HCT116 (cell line): Measurements from ENCODE around the gene BIRC6. TPM values are rescaled to one million over a fixed set of nuclear protein-coding genes. Genes with fewer than 3 reads are reported as not detected.

Source experiments
- ATAC-seq: fragments of 200-7000 bp; cut with Tn5 transposase; 2 replicates; pipeline ENCODE4 v1.9.1; 2020; ENCODE audit warnings: mild to moderate bottlenecking, moderate library complexity
- BruUV-seq: library from RNA; stranded (reverse); fragments of 400-500 nt; replicated peaks from 2 replicates; lab custom pipeline; 2021; lab: Mats Ljungman, UMichigan
- CTCF ChIA-PET: fragments of 300-600 bp; sonication (Branson Sonifier 250); formaldehyde crosslinking; loops from one replicate; lab custom pipeline; 2021; ENCODE audit warnings: antibody characterized with exemption; lab: Charles Lee
- POLR2A ChIA-PET: fragments of 300-600, 350-600 bp; sonication (Branson Sonifier 250); formaldehyde crosslinking; loops from one replicate; lab custom pipeline; 2021; ENCODE audit warnings: antibody characterized with exemption; lab: Charles Lee
- RAD21 ChIA-PET, 2 experiments: fragments of 300-600 bp; sonication (Branson Sonifier 250); formaldehyde crosslinking; loops; one replicate each; lab custom pipeline; 2023; ENCODE audit warnings: low total read pairs in 2 of 2; ENCODE audit not compliant: uncharacterized antibody in 2 of 2, unreplicated experiment in 2 of 2, low non-redundant PET in 1 of 2; lab: Charles Lee
- DNase-seq: peaks from one replicate; pipeline ENCODE4 v3.0.0-alpha.2; 2010; ENCODE audit warnings: low read depth, low spot score
- H2AFZ ChIP-seq: fragments of 200-600 bp; shearing (Covaris generic), sonication (generic); 2 replicates; pipeline ENCODE4 v1.6.1; 2017; ENCODE audit warnings: low read depth, mixed run types, mixed read lengths, antibody characterized with exemption, low read length; ENCODE audit not compliant: poor library complexity, severe bottlenecking
- H3K27ac ChIP-seq: 2 replicates; pipeline ENCODE4 v1.5.1; 2012; ENCODE audit warnings: low read depth, low read length
- H3K27me3 ChIP-seq: fragments of 200-600 bp; sonication (generic); 2 replicates; pipeline ENCODE4 v1.6.1; 2016; ENCODE audit warnings: mixed run types, low read length, mixed read lengths; ENCODE audit not compliant: insufficient read depth
- H3K36me3 ChIP-seq, 2 experiments: fragments of 200-500 bp in 1 of 2; fragments of 200-600 bp in 1 of 2; sonication (Bioruptor generic) in 1 of 2; sonication (generic) in 1 of 2; 2 replicates each; pipeline versions ENCODE4 v1.5.1 to v1.6.1; 2014 to 2016; ENCODE audit warnings: low read length in 2 of 2, inconsistent platforms in 1 of 2, mixed read lengths in 1 of 2, mixed run types in 1 of 2; ENCODE audit not compliant: insufficient read depth in 2 of 2, control insufficient read depth in 1 of 2
- H3K4me1 ChIP-seq, 2 experiments: fragments of 200-600 bp in 1 of 2; sonication (generic) in 1 of 2; 2 replicates each; pipeline versions ENCODE4 v1.5.1 to v1.6.1; 2012 to 2017; ENCODE audit warnings: low read length in 2 of 2, inconsistent platforms in 1 of 2, mild to moderate bottlenecking in 1 of 2, mixed read lengths in 1 of 2, mixed run types in 1 of 2, moderate library complexity in 1 of 2; ENCODE audit not compliant: insufficient read depth in 2 of 2, control insufficient read depth in 1 of 2
- H3K4me2 ChIP-seq: fragments of 200-600 bp; sonication (generic); 2 replicates; pipeline ENCODE4 v1.6.1; 2017; ENCODE audit warnings: mixed run types, low read length, mixed read lengths
- H3K4me3 ChIP-seq, 2 experiments: fragments of 200-600 bp in 1 of 2; sonication (generic) in 1 of 2; replicated peaks in 1 of 2; 2 replicates each; pipeline ENCODE4 v1.5.1; 2011 to 2016; ENCODE audit warnings: low read length in 2 of 2, control low read depth in 1 of 2, low read depth in 1 of 2, mild to moderate bottlenecking in 1 of 2, mixed read lengths in 1 of 2, mixed run types in 1 of 2
- H3K79me2 ChIP-seq: fragments of 200-600 bp; sonication (generic); 2 replicates; pipeline ENCODE4 v1.6.1; 2017; ENCODE audit warnings: mild to moderate bottlenecking, mixed run types, low read length, moderate library complexity, mixed read lengths; ENCODE audit not compliant: insufficient read depth
- H3K9ac ChIP-seq: fragments of 200-600 bp; sonication (generic); 2 replicates; pipeline ENCODE4 v1.6.1; 2016; ENCODE audit warnings: low read length, mixed read lengths
- H3K9me2 ChIP-seq: fragments of 200-600 bp; sonication (generic), shearing (Covaris generic); 2 replicates; pipeline ENCODE4 v1.6.1; 2017; ENCODE audit warnings: mixed run types, mild to moderate bottlenecking, moderate library complexity; ENCODE audit not compliant: insufficient read depth
- H3K9me3 ChIP-seq, 2 experiments: fragments of 200-500 bp in 1 of 2; fragments of 200-600 bp in 1 of 2; sonication (Bioruptor generic) in 1 of 2; sonication (generic) in 1 of 2; 2 replicates each; pipeline ENCODE4 v1.6.1; 2014 to 2017; ENCODE audit warnings: low read length in 2 of 2, mixed read lengths in 2 of 2, inconsistent platforms in 1 of 2, low read depth in 1 of 2, mild to moderate bottlenecking in 1 of 2, mixed run types in 1 of 2, moderate library complexity in 1 of 2; ENCODE audit not compliant: control insufficient read depth in 1 of 2, insufficient read depth in 1 of 2
- H4K20me1 ChIP-seq: fragments of 200-600 bp; sonication (generic), shearing (Covaris generic); 2 replicates; pipeline ENCODE4 v1.6.1; 2017; ENCODE audit warnings: mixed run types, mild to moderate bottlenecking, moderate library complexity; ENCODE audit not compliant: insufficient read depth
- ATF3 ChIP-seq: IDR thresholded peaks from 2 replicates; pipeline ENCODE4 v1.6.1; 2012
- CBX3 ChIP-seq: IDR thresholded peaks from 2 replicates; pipeline ENCODE4 v1.6.1; 2012; ENCODE audit warnings: low read depth
- CEBPB ChIP-seq: IDR thresholded peaks from 2 replicates; pipeline ENCODE4 v1.6.1; 2012; ENCODE audit warnings: low read depth
- EZH2 ChIP-seq: fragments of 200-600 bp; sonication (generic); IDR thresholded peaks from 2 replicates; pipeline ENCODE4 v1.6.1; 2017; ENCODE audit warnings: antibody characterized with exemption, mixed run types
- EZH2phosphoT487 ChIP-seq: fragments of 200-600 bp; IDR thresholded peaks from 2 replicates; pipeline ENCODE4 v1.6.1; 2018; ENCODE audit warnings: antibody characterized with exemption, borderline replicate concordance
- FOSL1 ChIP-seq: IDR thresholded peaks from 2 replicates; pipeline ENCODE4 v1.6.1; 2012; ENCODE audit warnings: low read depth
- MAX ChIP-seq: IDR thresholded peaks from 2 replicates; pipeline ENCODE4 v1.6.1; 2012
- POLR2A ChIP-seq: IDR thresholded peaks from 2 replicates; pipeline ENCODE4 v1.7.0; 2011; ENCODE audit warnings: borderline replicate concordance; ENCODE audit not compliant: insufficient read depth, insufficient read length; ENCODE audit errors: extremely low read depth
- RAD21 ChIP-seq: IDR thresholded peaks from 2 replicates; pipeline ENCODE4 v1.6.1; 2012; ENCODE audit warnings: low read depth, mild to moderate bottlenecking
- REST ChIP-seq: IDR thresholded peaks from 2 replicates; pipeline ENCODE4 v1.6.1; 2012; ENCODE audit warnings: low read depth
- SIN3A ChIP-seq: IDR thresholded peaks from 2 replicates; pipeline ENCODE4 v1.6.1; 2012; ENCODE audit warnings: low read depth
- SP1 ChIP-seq: IDR thresholded peaks from 2 replicates; pipeline ENCODE4 v1.6.1; 2012; ENCODE audit warnings: low read depth
- YY1 ChIP-seq: IDR thresholded peaks from 2 replicates; pipeline ENCODE4 v1.6.1; 2011; ENCODE audit warnings: low read length, low read depth, moderate library complexity, mild to moderate bottlenecking; ENCODE audit not compliant: insufficient replicate concordance; ENCODE audit errors: extremely low read depth
- ZBTB33 ChIP-seq: IDR thresholded peaks from 2 replicates; pipeline ENCODE4 v1.6.1; 2011; ENCODE audit warnings: mild to moderate bottlenecking, low read length, moderate library complexity; ENCODE audit not compliant: insufficient replicate concordance; ENCODE audit errors: extremely low read depth
- ZFX ChIP-seq: fragments of 450-650 bp; IDR thresholded peaks from 2 replicates; pipeline ENCODE4 v1.6.1; 2017
- intact Hi-C: fragments of 100-400 bp; cut with micrococcal nuclease; formaldehyde crosslinking; loops from 2 replicates; pipeline ENCODE4 v1.10.0; 2022
- total RNA-seq: library from RNA; stranded (reverse); gene quantifications from one replicate; pipeline ENCODE4 v1.2.1, GENCODE V29; 2021; ENCODE audit not compliant: unreplicated experiment

The BIRC6 gene
- total RNA-seq, 1 experiment from 2014 or later: 60.7 TPM

GRCh38 chr2:32559136-32559535 is 202.3 kb downstream of the BIRC6 start (continued):
- no peak for TF ChIP-seq POLR2A
- no peak for TF ChIP-seq SIN3A

- CTCF ChIA-PET: no interaction called here
- no peaks in the 10 kb centered on the region for H3K4me1 ChIP-seq
- H3K9me2 ChIP-seq: no peaks in the 10 kb centered on the region
- RAD21 ChIA-PET: no interaction called here
- no peak overlapping the region for H3K27ac ChIP-seq
- no peak for DNase-seq
- intact Hi-C loops: no loop called here
- H3K9ac ChIP-seq: no peak overlapping the region
- TF ChIP-seq CEBPB: no peak
- no peak for TF ChIP-seq ZFX
- TF ChIP-seq ZBTB33: no peak
- TF ChIP-seq CBX3: no peak
- no peak for TF ChIP-seq REST
- TF ChIP-seq SP1: no peak
- TF ChIP-seq MAX: no peak
- no peak for TF ChIP-seq FOSL1
- TF ChIP-seq EZH2: no peak
- TF ChIP-seq YY1: no peak
- TF ChIP-seq POLR2A: no peak
- no peak for TF ChIP-seq ATF3
- no peak for TF ChIP-seq RAD21
- no peak for TF ChIP-seq EZH2phosphoT487
- no peak for TF ChIP-seq SIN3A
- TF ChIP-seq, all 23 proteins: peak for 0
- no peak overlapping the region for H3K4me2 ChIP-seq
- peaks cover 0 to 24% of the 10 kb centered on the region in 2 experiments; a peak in 1 of 4 replicates for H3K36me3 ChIP-seq
- no peak overlapping the region for H2AFZ ChIP-seq
- peaks cover 5% of the 10 kb centered on the region in 2 experiments; a peak in 2 of 4 replicates for H3K9me3 ChIP-seq
- ATAC-seq: no peak
- no peaks in the 10 kb centered on the region; the same call in 1 of the 2 replicates for H3K79me2 ChIP-seq
- no peaks in the 10 kb centered on the region for H4K20me1 ChIP-seq
- POLR2A ChIA-PET: no interaction called here
- no TSS peak for BruUV-seq
- no peaks in the 10 kb centered on the region for H3K27me3 ChIP-seq
- no peak overlapping the region for H3K4me3 ChIP-seq
Measured at GRCh38 chr2:32562906-32563305, 206.1 kb downstream of the BIRC6 start.
